ELF-1 (cell line): ENCODE measurements around the gene IER2.

Source experiments
- DNase-seq: peaks from one replicate; pipeline ENCODE4 v3.0.0-alpha.2; 2016; ENCODE audit warnings: low read depth, low spot score

IER2 gene

GRCh38 chr19:13118424-13119193, 31.6 kb upstream of the IER2 start:
- DNase-seq, result peak; percentile 81

GRCh38 chr19:13119627-13120026, 30.6 kb upstream of the IER2 start:
- no peak for DNase-seq

- no peak for DNase-seq
Measured at GRCh38 chr19:13120031-13120430, 30.2 kb upstream of the IER2 start.

- no peak for DNase-seq
Measured at GRCh38 chr19:13120817-13121216, 29.4 kb upstream of the IER2 start.

- no peak for DNase-seq
Measured at GRCh38 chr19:13121551-13122274, 28.5 kb upstream of the IER2 start.

- DNase-seq, result no peak
Measured at GRCh38 chr19:13122275-13122878, 27.8 kb upstream of the IER2 start.

- DNase-seq, result no peak
Measured at GRCh38 chr19:13122980-13123957, 26.9 kb upstream of the IER2 start.

- no peak for DNase-seq
Measured at GRCh38 chr19:13127051-13127450, 23.2 kb upstream of the IER2 start.

GRCh38 chr19:13127811-13128575, 22.2 kb upstream of the IER2 start:
- no peak for DNase-seq

- DNase-seq, result no peak
Measured at GRCh38 chr19:13128583-13128982, 21.6 kb upstream of the IER2 start.

- DNase-seq, result no peak
Measured at GRCh38 chr19:13129384-13129783, 20.8 kb upstream of the IER2 start.

- no peak for DNase-seq
Measured at GRCh38 chr19:13130886-13131490, 19.2 kb upstream of the IER2 start.

- no peak for DNase-seq
Measured at GRCh38 chr19:13132471-13133180, 17.6 kb upstream of the IER2 start.

GRCh38 chr19:13133241-13133870, 16.9 kb upstream of the IER2 start:
- DNase-seq, result no peak

- DNase-seq, result no peak
Measured at GRCh38 chr19:13134626-13135025, 15.6 kb upstream of the IER2 start.

GRCh38 chr19:13135068-13136062, 14.8 kb upstream of the IER2 start:
- DNase-seq, result no peak

- no peak for DNase-seq
Measured at GRCh38 chr19:13137290-13137794, 12.9 kb upstream of the IER2 start.
